ENCODE measurements around the gene STYXL1.

Gene STYXL1

GRCh38 chr7:75991531-75992082 lies 56.2 kb downstream of the STYXL1 start:
- FAIRE-seq: no peak

GRCh38 chr7:75989500-75990388 lies 58.1 kb downstream of the STYXL1 start:
- no peak for FAIRE-seq

GRCh38 chr7:75988568-75989499 lies 59.0 kb downstream of the STYXL1 start:
- no peak for FAIRE-seq

- FAIRE-seq: no peak
Observed at GRCh38 chr7:75987805-75988567, 59.8 kb downstream of the STYXL1 start.

- no peak for FAIRE-seq
Observed at GRCh38 chr7:75987026-75987804, 60.6 kb downstream of the STYXL1 start.

GRCh38 chr7:75986147-75986781 lies 61.5 kb downstream of the STYXL1 start:
- no peak for FAIRE-seq

- no peak for FAIRE-seq
Observed at GRCh38 chr7:75985518-75986146, 62.2 kb downstream of the STYXL1 start.

- FAIRE-seq: no peak
Observed at GRCh38 chr7:75985009-75985517, 62.7 kb downstream of the STYXL1 start.

GRCh38 chr7:75984130-75985008 lies 63.4 kb downstream of the STYXL1 start:
- no peak for FAIRE-seq

GRCh38 chr7:75983471-75984129 lies 64.2 kb downstream of the STYXL1 start:
- no peak for FAIRE-seq

GRCh38 chr7:75982306-75983064 lies 65.3 kb downstream of the STYXL1 start:
- no peak for FAIRE-seq

GRCh38 chr7:75981453-75982305 lies 66.1 kb downstream of the STYXL1 start:
- FAIRE-seq: no peak

- FAIRE-seq: no peak
Observed at GRCh38 chr7:75981203-75981452, 66.7 kb downstream of the STYXL1 start.

- FAIRE-seq: no peak
Observed at GRCh38 chr7:75980430-75981202, 67.2 kb downstream of the STYXL1 start.

GRCh38 chr7:75979759-75980429 lies 67.9 kb downstream of the STYXL1 start:
- no peak for FAIRE-seq

GRCh38 chr7:75977743-75978142 lies 70.1 kb downstream of the STYXL1 start:
- no peak for FAIRE-seq

All from A204.1 (cell line).